Transverse colon (tissue), 4 donors: ENCODE data around the gene ITGB2. TPM values are rescaled to one million over a fixed set of nuclear protein-coding genes. Genes with fewer than 3 reads are reported as not detected.

Experiments
- DNase-seq: peaks from one replicate; pipeline ENCODE4 v3.0.0-alpha.2; 2019
- H3K27ac ChIP-seq, 4 donors: fragments of 200-600 bp; sonication (generic); 2 replicates each; pipeline ENCODE4 v1.5.1; 2016 to 2018; ENCODE audit warnings: inconsistent platforms in 4 of 4
- H3K27me3 ChIP-seq: fragments of 200-600 bp; sonication (generic); 2 replicates; pipeline ENCODE4 v1.5.1; 2017; ENCODE audit warnings: inconsistent platforms
- H3K36me3 ChIP-seq, 4 donors: fragments of 200-600 bp; sonication (generic); 2 replicates each; pipeline ENCODE4 v1.5.1; 2017 to 2019; ENCODE audit warnings: inconsistent platforms in 4 of 4
- H3K4me1 ChIP-seq, 4 donors: fragments of 200-600 bp; sonication (generic); 2 replicates each; pipeline ENCODE4 v1.5.1; 2017 to 2020; ENCODE audit warnings: inconsistent platforms in 4 of 4
- H3K4me3 ChIP-seq, 4 donors: fragments of 200-600 bp; sonication (generic); 1 replicate in 1 of 4; 2 replicates in 3 of 4; pipeline versions ENCODE4 v1.5.1 to v1.6.1; 2017 to 2019; ENCODE audit warnings: inconsistent platforms in 4 of 4
- H3K9me3 ChIP-seq, 2 donors: fragments of 200-600 bp; sonication (generic); 2 replicates each; pipeline ENCODE4 v1.5.1; 2017 to 2019; ENCODE audit warnings: inconsistent platforms in 2 of 2
- EP300 ChIP-seq: sonication (generic); formaldehyde crosslinking; IDR thresholded peaks from one replicate; pipeline ENCODE4 v1.6.1; 2017; ENCODE audit warnings: antibody characterized with exemption, low read depth
- POLR2A ChIP-seq: fragments of 450-650 bp; IDR thresholded peaks from one replicate; pipeline ENCODE4 v1.6.1; 2016; ENCODE audit warnings: antibody characterized with exemption, mild to moderate bottlenecking, moderate library complexity
- POLR2AphosphoS5 ChIP-seq, 3 donors: sonication (generic); formaldehyde crosslinking; IDR thresholded peaks; one replicate each; pipeline ENCODE4 v1.6.1; 2016; ENCODE audit warnings: antibody characterized with exemption in 3 of 3
- WGBS, 2 donors: methylation state at CpG; one replicate each; pipeline ENCODE4 v1.1.5; 2018; ENCODE audit warnings: low coverage in 1 of 2; 5-methylcytosine and 5-hydroxymethylcytosine counted together
- in situ Hi-C, 4 donors: fragments of 200-750 bp; cut with MboI; loops; one replicate each; pipeline versions ENCODE4 v1.15.0 to v1.15.1; 2017; ENCODE audit warnings: low sequenced_read_pairs in 3 of 4, low pct_ligation_motif_present in 1 of 4, low pct_unique_long_range_greater_than_20kb in 1 of 4
- intact Hi-C: fragments of 100-400 bp; cut with DNase I; formaldehyde crosslinking; loops from one replicate; pipeline ENCODE4 v1.15.1; 2023; ENCODE audit warnings: low total_unique reads
- total RNA-seq, 4 donors: library from RNA; depleted of rRNA; stranded (reverse); fragments of >200 nt; gene quantifications; one replicate each; pipeline ENCODE4 v1.1.0, GENCODE V29; 2016
- TF ChIP-seq, protein P1 (sequence below), 5 experiments: fragments of 200-600 bp in 3 of 5; fragments of 450-650 bp in 2 of 5; sonication (generic) in 3 of 5; IDR thresholded peaks; 1 replicate in 2 of 5; 2 replicates in 3 of 5; pipeline ENCODE4 v1.5.1; 2016 to 2017; ENCODE audit warnings: antibody characterized with exemption in 5 of 5, inconsistent platforms in 3 of 5, mild to moderate bottlenecking in 2 of 5, moderate library complexity in 1 of 5

The ITGB2 gene
- total RNA-seq, 4 donors from 2014 or later = 14.2 to 32.4 (median 24.9) TPM

DNA sequence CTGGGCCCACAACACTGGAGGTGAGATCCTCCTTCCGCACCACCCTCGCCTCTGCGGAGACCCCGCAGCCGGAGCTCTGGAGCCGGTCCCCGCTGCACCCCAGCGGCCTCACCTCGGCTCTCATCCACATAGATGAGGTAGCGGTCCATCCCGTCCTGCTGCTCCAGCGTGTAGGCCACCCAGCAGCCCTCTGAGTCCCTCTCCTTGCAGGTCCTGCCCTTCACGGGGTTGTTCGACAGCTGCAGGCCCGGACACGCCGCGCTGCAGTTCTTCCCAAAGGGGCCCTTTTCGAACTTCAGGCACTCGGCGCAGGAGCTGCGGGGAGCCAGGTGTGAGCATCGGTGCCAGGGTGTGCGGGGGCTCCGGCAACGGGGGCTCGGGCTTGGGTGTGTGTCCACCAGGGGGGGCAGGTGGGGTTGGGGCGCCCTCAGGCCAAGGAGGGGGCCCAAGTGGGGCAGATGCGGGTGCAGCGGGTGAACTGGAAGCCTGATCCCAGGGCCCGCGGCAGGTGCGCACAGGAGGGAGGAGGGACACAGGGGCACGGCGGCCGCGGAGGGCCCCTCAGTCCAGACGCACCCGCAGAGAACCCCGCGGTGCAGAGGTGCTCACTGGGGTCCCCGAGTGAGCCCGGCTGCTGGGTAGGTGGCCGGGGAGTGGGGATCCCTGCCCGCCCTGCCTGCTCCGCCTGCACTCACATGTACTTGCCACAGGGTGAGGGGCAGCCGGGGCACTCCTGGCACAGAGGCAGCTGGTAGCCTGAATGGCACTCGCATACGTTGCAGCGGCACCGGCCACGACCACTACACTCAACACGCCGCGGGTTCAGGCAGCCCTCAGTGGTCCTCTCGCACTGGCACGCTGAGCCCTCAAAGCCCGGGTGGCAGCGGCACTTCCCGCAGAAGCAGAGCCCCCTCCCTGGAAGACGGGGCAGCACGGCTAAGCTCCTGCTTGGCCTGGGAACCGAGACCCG lies 31.8 kb downstream of the ITGB2 start:
- intact Hi-C loops (no loop called here), in situ Hi-C loops (loop anchor here in 1 of 4 donors (10.0 kb wide), 1 partner anchor 46 kb away; no protein-coding TSS in a partner anchor)
- H3K9me3 ChIP-seq = no peaks in the 10 kb centered on the region
- no peak overlapping the region for H3K27ac ChIP-seq
- no peaks in the 10 kb centered on the region for H3K4me1 ChIP-seq
- WGBS, 2 donors = 90% methylated on average over 54 of the region's 64 CpGs; no CpG with 5 or more reads in 1 of the 2 donors
- H3K36me3 ChIP-seq = no peaks in the 10 kb centered on the region
- no peak overlapping the region for H3K4me3 ChIP-seq
- DNase-seq = no peak
- peaks cover 8% of the 10 kb centered on the region for H3K27me3 ChIP-seq
- TF ChIP-seq, protein P1, sequence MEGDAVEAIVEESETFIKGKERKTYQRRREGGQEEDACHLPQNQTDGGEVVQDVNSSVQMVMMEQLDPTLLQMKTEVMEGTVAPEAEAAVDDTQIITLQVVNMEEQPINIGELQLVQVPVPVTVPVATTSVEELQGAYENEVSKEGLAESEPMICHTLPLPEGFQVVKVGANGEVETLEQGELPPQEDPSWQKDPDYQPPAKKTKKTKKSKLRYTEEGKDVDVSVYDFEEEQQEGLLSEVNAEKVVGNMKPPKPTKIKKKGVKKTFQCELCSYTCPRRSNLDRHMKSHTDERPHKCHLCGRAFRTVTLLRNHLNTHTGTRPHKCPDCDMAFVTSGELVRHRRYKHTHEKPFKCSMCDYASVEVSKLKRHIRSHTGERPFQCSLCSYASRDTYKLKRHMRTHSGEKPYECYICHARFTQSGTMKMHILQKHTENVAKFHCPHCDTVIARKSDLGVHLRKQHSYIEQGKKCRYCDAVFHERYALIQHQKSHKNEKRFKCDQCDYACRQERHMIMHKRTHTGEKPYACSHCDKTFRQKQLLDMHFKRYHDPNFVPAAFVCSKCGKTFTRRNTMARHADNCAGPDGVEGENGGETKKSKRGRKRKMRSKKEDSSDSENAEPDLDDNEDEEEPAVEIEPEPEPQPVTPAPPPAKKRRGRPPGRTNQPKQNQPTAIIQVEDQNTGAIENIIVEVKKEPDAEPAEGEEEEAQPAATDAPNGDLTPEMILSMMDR (IDR thresholded peaks at IDR 0.05) = no peak
- TF ChIP-seq POLR2AphosphoS5 (IDR thresholded peaks at IDR 0.05) (no peak), POLR2A (no peak), EP300 (no peak)

DNA sequence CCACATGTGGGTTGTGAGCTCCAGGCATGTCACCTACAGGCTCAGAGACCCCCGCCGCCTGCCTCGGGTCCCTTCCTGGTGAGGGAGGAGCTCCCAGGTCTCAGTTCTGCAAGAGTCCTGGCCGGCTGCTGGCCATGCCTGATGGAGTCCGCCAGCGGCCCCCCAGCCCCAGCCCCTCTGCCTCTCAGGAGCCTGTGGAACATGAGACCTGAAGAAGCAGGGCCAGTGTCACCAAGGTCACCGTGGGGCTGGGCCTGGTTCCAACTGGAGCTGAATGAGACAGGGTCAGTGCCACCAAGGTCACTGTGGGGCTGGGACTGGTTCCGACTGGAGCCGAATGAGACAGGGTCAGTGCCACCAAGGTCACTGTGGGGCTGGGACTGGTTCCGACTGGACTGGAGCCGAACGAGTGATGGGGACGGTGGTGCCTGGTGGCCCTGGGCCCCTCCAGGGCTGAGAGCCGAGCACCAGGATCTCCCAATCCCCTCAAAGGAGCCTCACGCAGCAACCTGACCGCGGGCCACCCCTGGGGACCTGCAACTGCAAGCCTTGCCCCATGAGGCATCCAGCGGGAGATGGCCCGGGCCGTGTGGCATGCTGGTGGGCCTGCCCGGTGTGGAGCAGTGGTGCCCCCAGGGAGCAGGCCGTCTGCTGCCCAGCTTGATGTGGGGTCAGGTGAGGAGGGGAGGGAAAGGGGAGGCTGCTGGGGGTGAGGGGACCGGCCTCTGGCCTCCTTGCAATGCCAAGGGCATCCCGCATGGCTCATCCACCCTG lies 32.7 kb downstream of the ITGB2 start:
- no peak for DNase-seq
- H3K4me1 ChIP-seq = no peaks in the 10 kb centered on the region
- intact Hi-C loops (no loop called here), in situ Hi-C loops (loop anchor here in 1 of 4 donors (10.0 kb wide), 1 partner anchor 47 kb away; no protein-coding TSS in a partner anchor)
- H3K27me3 ChIP-seq = peaks cover 8% of the 10 kb centered on the region
- H3K36me3 ChIP-seq = no peaks in the 10 kb centered on the region
- TF ChIP-seq, protein P1 (IDR thresholded peaks at IDR 0.05) = no peak
- TF ChIP-seq POLR2AphosphoS5 (IDR thresholded peaks at IDR 0.05) = no peak
- TF ChIP-seq EP300 = no peak
- TF ChIP-seq POLR2A = no peak
- H3K4me3 ChIP-seq = no peak overlapping the region
- 93% methylated on average over 24 of the region's 24 CpGs; no CpG with 5 or more reads in 1 of the 2 donors for WGBS, 2 donors
- H3K27ac ChIP-seq = no peak overlapping the region
- no peaks in the 10 kb centered on the region for H3K9me3 ChIP-seq

DNA sequence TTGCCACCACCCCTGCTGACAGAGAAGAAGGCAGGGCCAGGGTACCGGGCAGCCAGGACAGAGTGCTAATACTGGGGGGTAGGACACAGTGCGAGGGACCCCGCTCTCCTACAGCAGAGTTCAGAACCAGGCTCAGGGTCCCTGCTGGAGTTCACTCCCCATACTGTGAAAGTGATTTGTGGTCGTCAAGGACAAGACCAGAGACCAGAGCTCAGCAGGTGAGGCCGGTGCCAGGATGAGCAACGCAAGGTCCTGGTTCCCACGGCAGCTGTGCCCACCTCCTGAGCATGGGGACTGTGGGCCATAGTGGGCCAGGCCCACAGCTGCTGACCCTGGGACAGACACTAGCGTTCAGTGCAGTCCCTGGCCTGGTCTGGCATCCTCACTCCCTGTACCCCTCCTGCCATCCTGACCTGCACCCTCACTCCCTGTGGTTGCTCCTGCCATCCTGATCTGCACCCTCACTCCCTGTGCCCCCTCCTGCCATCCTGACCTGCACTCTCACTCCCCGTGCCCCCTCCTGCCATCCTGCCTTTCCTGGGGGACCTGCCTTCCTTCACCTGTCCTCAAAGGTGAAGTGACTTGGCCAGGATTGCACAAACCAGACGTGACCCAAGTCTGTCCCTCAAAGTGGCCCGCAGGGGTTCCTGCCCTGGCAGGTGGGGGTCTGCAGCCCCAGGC lies 33.4 kb downstream of the ITGB2 start:
- H3K36me3 ChIP-seq = no peaks in the 10 kb centered on the region
- peaks cover 0 to 3% (median 0%) of the 10 kb centered on the region in 4 donors for H3K4me1 ChIP-seq
- intact Hi-C loops = no loop called here
- H3K27ac ChIP-seq = no peak overlapping the region
- 84% methylated on average over 2 to 11 of the region's 11 CpGs for WGBS, 2 donors
- H3K27me3 ChIP-seq = peaks cover 8% of the 10 kb centered on the region
- TF ChIP-seq POLR2A (no peak), EP300 (no peak), POLR2AphosphoS5 (IDR thresholded peaks at IDR 0.05) (no peak)
- TF ChIP-seq, protein P1 (IDR thresholded peaks at IDR 0.05) = no peak
- H3K9me3 ChIP-seq = no peaks in the 10 kb centered on the region
- no peak overlapping the region for H3K4me3 ChIP-seq
- no peak for DNase-seq
- in situ Hi-C loops = loop anchor here in 1 of 4 donors (10.0 kb wide), 1 partner anchor 48 kb away; no protein-coding TSS in a partner anchor
